ENCODE results near the gene AKR1C8. TPM values are rescaled to one million over a fixed set of nuclear protein-coding genes. Genes with fewer than 3 reads are reported as not detected.

Gene AKR1C8
- total RNA-seq, 1 donor from 2014 or later = not detected

GRCh38 chr10:5165738-5166137 lies 19.2 kb downstream of the AKR1C8 start:
- peaks cover 17% of the 10 kb centered on the region for H3K9me3 Mint-ChIP-seq (ENCODE audit: unreplicated experiment)
- H3K27me3 Mint-ChIP-seq (ENCODE audit: unreplicated experiment) = no peaks in the 10 kb centered on the region
- H3K36me3 Mint-ChIP-seq (ENCODE audit: unreplicated experiment) = peaks cover 35% of the 10 kb centered on the region
- no peaks in the 10 kb centered on the region for H3K4me1 Mint-ChIP-seq (ENCODE audit: low read depth, unreplicated experiment)
- DNase-seq = no peak
- H3K27ac Mint-ChIP-seq (ENCODE audit: unreplicated experiment) = no peak overlapping the region
- no peak overlapping the region for H3K4me3 Mint-ChIP-seq (ENCODE audit: unreplicated experiment)
- no peak for TF ChIP-seq CTCF (IDR thresholded peaks at IDR 0.05; ENCODE audit: partially characterized antibody, unreplicated experiment)

GRCh38 chr10:5163487-5163886 lies 21.5 kb downstream of the AKR1C8 start:
- Mint-ChIP-seq H3K36me3 (ENCODE audit: unreplicated experiment) (peaks cover 44% of the 10 kb centered on the region), H3K4me3 (ENCODE audit: unreplicated experiment) (no peak overlapping the region), H3K4me1 (ENCODE audit: low read depth, unreplicated experiment) (no peaks in the 10 kb centered on the region), H3K27me3 (ENCODE audit: unreplicated experiment) (no peaks in the 10 kb centered on the region), H3K9me3 (ENCODE audit: unreplicated experiment) (peaks cover 21% of the 10 kb centered on the region), H3K27ac (ENCODE audit: unreplicated experiment) (no peak overlapping the region)
- TF ChIP-seq CTCF (IDR thresholded peaks at IDR 0.05; ENCODE audit: partially characterized antibody, unreplicated experiment) = no peak
- DNase-seq = no peak

- H3K36me3 Mint-ChIP-seq (ENCODE audit: unreplicated experiment) = peaks cover 19% of the 10 kb centered on the region
- H3K27me3 Mint-ChIP-seq (ENCODE audit: unreplicated experiment) = peaks cover 2% of the 10 kb centered on the region
- H3K4me3 Mint-ChIP-seq (ENCODE audit: unreplicated experiment) = no peak overlapping the region
- H3K4me1 Mint-ChIP-seq (ENCODE audit: low read depth, unreplicated experiment) = no peaks in the 10 kb centered on the region
- H3K9me3 Mint-ChIP-seq (ENCODE audit: unreplicated experiment) = peaks cover 10% of the 10 kb centered on the region
- DNase-seq = no peak
- H3K27ac Mint-ChIP-seq (ENCODE audit: unreplicated experiment) = no peak overlapping the region
- no peak for TF ChIP-seq CTCF (IDR thresholded peaks at IDR 0.05; ENCODE audit: partially characterized antibody, unreplicated experiment)
These were observed 25.8 kb downstream of the AKR1C8 start for GRCh38 chr10:5159126-5159525.

- Mint-ChIP-seq H3K4me3 (ENCODE audit: unreplicated experiment) (no peak overlapping the region), H3K27ac (ENCODE audit: unreplicated experiment) (no peak overlapping the region), H3K27me3 (ENCODE audit: unreplicated experiment) (peaks cover 3% of the 10 kb centered on the region), H3K9me3 (ENCODE audit: unreplicated experiment) (peaks cover 9% of the 10 kb centered on the region), H3K4me1 (ENCODE audit: low read depth, unreplicated experiment) (no peaks in the 10 kb centered on the region), H3K36me3 (ENCODE audit: unreplicated experiment) (peaks cover 22% of the 10 kb centered on the region)
- no peak for DNase-seq
- no peak for TF ChIP-seq CTCF (IDR thresholded peaks at IDR 0.05; ENCODE audit: partially characterized antibody, unreplicated experiment)
These were observed 27.4 kb downstream of the AKR1C8 start for GRCh38 chr10:5157501-5157900.

- Mint-ChIP-seq H3K27me3 (ENCODE audit: unreplicated experiment) (peaks cover 3% of the 10 kb centered on the region), H3K4me3 (ENCODE audit: unreplicated experiment) (no peak overlapping the region), H3K27ac (ENCODE audit: unreplicated experiment) (no peak overlapping the region), H3K4me1 (ENCODE audit: low read depth, unreplicated experiment) (no peaks in the 10 kb centered on the region), H3K36me3 (ENCODE audit: unreplicated experiment) (peaks cover 20% of the 10 kb centered on the region), H3K9me3 (ENCODE audit: unreplicated experiment) (peaks cover 4% of the 10 kb centered on the region)
- DNase-seq = no peak
- TF ChIP-seq CTCF (IDR thresholded peaks at IDR 0.05; ENCODE audit: partially characterized antibody, unreplicated experiment) = no peak
These were observed 29.0 kb downstream of the AKR1C8 start for GRCh38 chr10:5155951-5156350.

All from glutamatergic neuron (in vitro differentiated cells).